ENCODE results near the gene BCL2L14.

DNA sequence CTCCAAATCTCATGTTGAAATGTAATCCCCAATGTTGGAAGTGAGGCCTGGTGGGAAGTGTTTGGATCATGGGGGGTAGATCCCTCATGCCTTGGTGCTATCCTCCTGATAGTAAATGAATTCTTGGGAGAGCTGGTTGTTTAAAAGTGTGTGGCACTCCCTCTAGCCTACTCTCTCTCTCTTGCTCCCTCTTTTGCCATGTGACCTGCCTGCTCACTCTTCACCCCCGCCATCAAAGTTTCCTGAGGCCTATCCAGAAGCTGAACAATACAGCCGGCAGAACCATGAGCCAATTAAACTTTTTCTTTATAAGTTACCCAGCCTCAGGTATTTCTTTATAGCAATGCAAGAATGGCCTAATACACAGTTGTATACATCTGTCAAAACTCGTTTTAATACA is 62.5 kb downstream of the BCL2L14 start:
- TF ChIP-seq, protein P1, sequence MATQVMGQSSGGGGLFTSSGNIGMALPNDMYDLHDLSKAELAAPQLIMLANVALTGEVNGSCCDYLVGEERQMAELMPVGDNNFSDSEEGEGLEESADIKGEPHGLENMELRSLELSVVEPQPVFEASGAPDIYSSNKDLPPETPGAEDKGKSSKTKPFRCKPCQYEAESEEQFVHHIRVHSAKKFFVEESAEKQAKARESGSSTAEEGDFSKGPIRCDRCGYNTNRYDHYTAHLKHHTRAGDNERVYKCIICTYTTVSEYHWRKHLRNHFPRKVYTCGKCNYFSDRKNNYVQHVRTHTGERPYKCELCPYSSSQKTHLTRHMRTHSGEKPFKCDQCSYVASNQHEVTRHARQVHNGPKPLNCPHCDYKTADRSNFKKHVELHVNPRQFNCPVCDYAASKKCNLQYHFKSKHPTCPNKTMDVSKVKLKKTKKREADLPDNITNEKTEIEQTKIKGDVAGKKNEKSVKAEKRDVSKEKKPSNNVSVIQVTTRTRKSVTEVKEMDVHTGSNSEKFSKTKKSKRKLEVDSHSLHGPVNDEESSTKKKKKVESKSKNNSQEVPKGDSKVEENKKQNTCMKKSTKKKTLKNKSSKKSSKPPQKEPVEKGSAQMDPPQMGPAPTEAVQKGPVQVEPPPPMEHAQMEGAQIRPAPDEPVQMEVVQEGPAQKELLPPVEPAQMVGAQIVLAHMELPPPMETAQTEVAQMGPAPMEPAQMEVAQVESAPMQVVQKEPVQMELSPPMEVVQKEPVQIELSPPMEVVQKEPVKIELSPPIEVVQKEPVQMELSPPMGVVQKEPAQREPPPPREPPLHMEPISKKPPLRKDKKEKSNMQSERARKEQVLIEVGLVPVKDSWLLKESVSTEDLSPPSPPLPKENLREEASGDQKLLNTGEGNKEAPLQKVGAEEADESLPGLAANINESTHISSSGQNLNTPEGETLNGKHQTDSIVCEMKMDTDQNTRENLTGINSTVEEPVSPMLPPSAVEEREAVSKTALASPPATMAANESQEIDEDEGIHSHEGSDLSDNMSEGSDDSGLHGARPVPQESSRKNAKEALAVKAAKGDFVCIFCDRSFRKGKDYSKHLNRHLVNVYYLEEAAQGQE (IDR thresholded peaks at IDR 0.05; ENCODE audit: low read depth) = no peak
- TF ChIP-seq TAF1 (IDR thresholded peaks at IDR 0.05; ENCODE audit: low read depth) (no peak), CEBPB (IDR thresholded peaks at IDR 0.05) (no peak), ZBTB7A (IDR thresholded peaks at IDR 0.05; ENCODE audit: low read depth) (no peak), EP300 (IDR thresholded peaks at IDR 0.05; ENCODE audit: borderline replicate concordance) (no peak), RAD21 (IDR thresholded peaks at IDR 0.05; ENCODE audit: low read depth) (no peak), CREB1 (IDR thresholded peaks at IDR 0.05; ENCODE audit: low read depth) (no peak), YY1 (IDR thresholded peaks at IDR 0.05; ENCODE audit: low read depth) (no peak), TCF12 (IDR thresholded peaks at IDR 0.05; ENCODE audit: low read depth) (no peak), TEAD4 (IDR thresholded peaks at IDR 0.05) (no peak)
- TF ChIP-seq, protein P2, sequence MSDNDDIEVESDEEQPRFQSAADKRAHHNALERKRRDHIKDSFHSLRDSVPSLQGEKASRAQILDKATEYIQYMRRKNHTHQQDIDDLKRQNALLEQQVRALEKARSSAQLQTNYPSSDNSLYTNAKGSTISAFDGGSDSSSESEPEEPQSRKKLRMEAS (IDR thresholded peaks at IDR 0.05) = no peak

Measured in Ishikawa (cell line).